H9 (cell line): ENCODE data around the gene EXOC3. TPM values are rescaled to one million over a fixed set of nuclear protein-coding genes. Genes with fewer than 3 reads are reported as not detected.

Experiments used
- DNase-seq: peaks from one replicate; pipeline ENCODE4 v3.0.0-alpha.2; 2017
- H2AFZ ChIP-seq: one replicate; pipeline ENCODE4 v1.6.1; 2013; ENCODE audit warnings: mild to moderate bottlenecking, low read length, control low read depth, moderate library complexity
- H2AK5ac ChIP-seq: 2 replicates; pipeline ENCODE4 v1.6.1; 2013; ENCODE audit warnings: low read length, control low read depth, mixed read lengths; ENCODE audit not compliant: insufficient read length
- H2BK120ac ChIP-seq: one replicate; pipeline ENCODE4 v1.6.1; 2013; ENCODE audit warnings: low read depth, mild to moderate bottlenecking, low read length, control low read depth, inconsistent platforms; ENCODE audit not compliant: poor library complexity, severe bottlenecking
- H2BK12ac ChIP-seq: 2 replicates; pipeline ENCODE4 v1.6.1; 2013; ENCODE audit warnings: low read length, control low read depth, mixed read lengths, low read depth; ENCODE audit not compliant: insufficient read length
- H2BK15ac ChIP-seq: 2 replicates; pipeline ENCODE4 v1.6.1; 2013; ENCODE audit warnings: low read depth, low read length, control low read depth
- H2BK20ac ChIP-seq: one replicate; pipeline ENCODE4 v1.6.1; 2013; ENCODE audit warnings: low read depth, mild to moderate bottlenecking, low read length, control low read depth, inconsistent platforms; ENCODE audit not compliant: poor library complexity, severe bottlenecking
- H2BK5ac ChIP-seq: 2 replicates; pipeline ENCODE4 v1.6.1; 2013; ENCODE audit warnings: low read length, control low read depth, mixed read lengths; ENCODE audit not compliant: insufficient read length
- H3K14ac ChIP-seq: 2 replicates; pipeline ENCODE4 v1.6.1; 2013; ENCODE audit warnings: low read length, control low read depth; ENCODE audit not compliant: insufficient read depth
- H3K18ac ChIP-seq: 2 replicates; pipeline ENCODE4 v1.6.1; 2013; ENCODE audit warnings: low read depth, mild to moderate bottlenecking, mixed read lengths, low read length, control low read depth; ENCODE audit not compliant: insufficient read length
- H3K23ac ChIP-seq: 2 replicates; pipeline ENCODE4 v1.6.1; 2013; ENCODE audit warnings: low read length, control low read depth, mixed read lengths, low read depth; ENCODE audit not compliant: insufficient read length
- H3K23me2 ChIP-seq: 2 replicates; pipeline ENCODE4 v1.6.1; 2013; ENCODE audit warnings: low read depth, mild to moderate bottlenecking, mixed read lengths, low read length, control low read depth; ENCODE audit not compliant: insufficient read length, poor library complexity, severe bottlenecking
- H3K27ac ChIP-seq: 2 replicates; pipeline ENCODE4 v1.5.1; 2013; ENCODE audit warnings: low read length, control low read depth, mixed read lengths, low read depth; ENCODE audit not compliant: insufficient read length
- H3K27me3 ChIP-seq: 2 replicates; pipeline ENCODE4 v1.6.1; 2013; ENCODE audit warnings: low read length, control low read depth, inconsistent platforms; ENCODE audit not compliant: insufficient read depth
- H3K4ac ChIP-seq: 2 replicates; pipeline ENCODE4 v1.6.1; 2013; ENCODE audit warnings: low read depth, mild to moderate bottlenecking, control low read depth, inconsistent platforms, low read length, moderate library complexity
- H3K4me1 ChIP-seq: 2 replicates; pipeline ENCODE4 v1.6.1; 2013; ENCODE audit warnings: low read length, control low read depth, inconsistent platforms; ENCODE audit not compliant: insufficient read depth
- H3K4me2 ChIP-seq: 2 replicates; pipeline ENCODE4 v1.6.1; 2013; ENCODE audit warnings: low read length, control low read depth, mixed read lengths; ENCODE audit not compliant: insufficient read length, insufficient read depth
- H3K56ac ChIP-seq: 2 replicates; pipeline ENCODE4 v1.6.1; 2013; ENCODE audit warnings: low read depth, mild to moderate bottlenecking, mixed read lengths, low read length, control low read depth; ENCODE audit not compliant: insufficient read length
- H3K79me1 ChIP-seq: 2 replicates; pipeline ENCODE4 v1.6.1; 2013; ENCODE audit warnings: low read depth, mild to moderate bottlenecking, moderate library complexity, low read length, control low read depth, inconsistent platforms; ENCODE audit not compliant: insufficient read depth, poor library complexity, severe bottlenecking
- H3K79me2 ChIP-seq: 2 replicates; pipeline ENCODE4 v1.6.1; 2013; ENCODE audit warnings: low read length, control low read depth, inconsistent platforms; ENCODE audit not compliant: insufficient read depth
- H3K9ac ChIP-seq: 2 replicates; pipeline ENCODE4 v1.6.1; 2013; ENCODE audit warnings: low read length, control low read depth, mixed read lengths; ENCODE audit not compliant: insufficient read length; ENCODE audit errors: extremely low read depth
- H3K9me3 ChIP-seq: one replicate; pipeline ENCODE4 v1.6.1; 2013; ENCODE audit warnings: low read depth, low read length, inconsistent platforms; ENCODE audit not compliant: control insufficient read depth
- H3T11ph ChIP-seq: one replicate; pipeline ENCODE4 v1.6.1; 2013; ENCODE audit warnings: mild to moderate bottlenecking, low read length, control low read depth, inconsistent platforms
- H4K20me1 ChIP-seq: one replicate; pipeline ENCODE4 v1.6.1; 2013; ENCODE audit not compliant: control insufficient read depth, insufficient read length, insufficient read depth
- H4K5ac ChIP-seq: 2 replicates; pipeline ENCODE4 v1.6.1; 2013; ENCODE audit warnings: low read depth, mild to moderate bottlenecking, mixed read lengths, low read length, control low read depth; ENCODE audit not compliant: insufficient read length
- H4K8ac ChIP-seq: replicated peaks from 2 replicates; pipeline ENCODE4 v1.6.1; 2013; ENCODE audit warnings: low read length, control low read depth, mixed read lengths, low read depth; ENCODE audit not compliant: insufficient read length
- H4K91ac ChIP-seq: 2 replicates; pipeline ENCODE4 v1.6.1; 2013; ENCODE audit warnings: low read depth, mild to moderate bottlenecking, moderate library complexity, mixed read lengths, low read length, control low read depth; ENCODE audit not compliant: insufficient read length
- H3K27ac Mint-ChIP-seq, 3 experiments: 2 replicates in 2 of 3; 3 replicates in 1 of 3; pipeline ENCODE4 v1.8.0; 2020 to 2021; ENCODE audit warnings: mixed read lengths in 3 of 3, mild to moderate bottlenecking in 1 of 3, moderate library complexity in 1 of 3
- H3K27me3 Mint-ChIP-seq: 2 replicates; pipeline ENCODE4 v1.8.0; 2021; ENCODE audit warnings: low read depth, mild to moderate bottlenecking, moderate library complexity, mixed read lengths
- H3K36me3 Mint-ChIP-seq, 3 experiments: 2 replicates in 2 of 3; 3 replicates in 1 of 3; pipeline ENCODE4 v1.8.0; 2020 to 2021; ENCODE audit warnings: low read depth in 3 of 3, mixed read lengths in 3 of 3; ENCODE audit not compliant: insufficient read depth in 1 of 3
- H3K4me1 Mint-ChIP-seq, 2 experiments: 2 replicates each; pipeline ENCODE4 v1.8.0; 2020; ENCODE audit warnings: mixed read lengths in 2 of 2
- H3K4me3 Mint-ChIP-seq, 2 experiments: 2 replicates in 1 of 2; 3 replicates in 1 of 2; pipeline ENCODE4 v1.8.0; 2020 to 2021; ENCODE audit warnings: mild to moderate bottlenecking in 2 of 2, mixed read lengths in 2 of 2, moderate library complexity in 1 of 2
- H3K9me3 Mint-ChIP-seq, 2 experiments: 2 replicates in 1 of 2; 3 replicates in 1 of 2; pipeline ENCODE4 v1.8.0; 2020; ENCODE audit warnings: mild to moderate bottlenecking in 2 of 2, mixed read lengths in 2 of 2, moderate library complexity in 1 of 2
- CTCF ChIP-seq: fragments of 200-600 bp; sonication (generic); conservative IDR thresholded peaks from 3 replicates; pipeline ENCODE4 v1.8.0; 2021; ENCODE audit warnings: antibody characterized with exemption, mild to moderate bottlenecking
- WGBS: extraction: QIAGEN DNeasy Blood & Tissue Kit; methylation state at CpG from one replicate; pipeline ENCODE4 v1.1.7; 2013; ENCODE audit warnings: missing lambda C conversion rate, low lambda C conversion rate, mixed read lengths; ENCODE audit not compliant: insufficient read length; ENCODE audit errors: extremely low coverage; 5-methylcytosine and 5-hydroxymethylcytosine counted together
- total RNA-seq: library from RNA; stranded (reverse); gene quantifications from 2 replicates; pipeline ENCODE4 v1.2.1, GENCODE V29; 2021

Gene EXOC3
- total RNA-seq, 1 experiment from 2014 or later = 36.7 TPM

- WGBS = no CpG with 5 or more reads among the region's 26 CpGs
- no peaks in the 10 kb centered on the region for H3K9me3 Mint-ChIP-seq
- no peak for DNase-seq
Measured at GRCh38 chr5:434443-435146, 8.4 kb upstream of the EXOC3 start.

More at GRCh38 chr5:434443-435146, 8.4 kb upstream of the EXOC3 start:
- Histone ChIP-seq H2BK15ac (no peak overlapping the region), H3K23ac (no peak overlapping the region), H3K9ac (no peak overlapping the region), H3K4me1 (no peaks in the 10 kb centered on the region), H3K79me2 (no peaks in the 10 kb centered on the region), H4K20me1 (no peaks in the 10 kb centered on the region), H3K79me1 (no peaks in the 10 kb centered on the region), H2BK120ac (no peak overlapping the region), H2AFZ (no peak overlapping the region), H3K9me3 (no peaks in the 10 kb centered on the region), H2BK5ac (no peak overlapping the region), H3K27me3 (no peaks in the 10 kb centered on the region), H3K27ac (no peak overlapping the region), H4K91ac (no peak overlapping the region), H3K4me2 (no peak overlapping the region), H2BK12ac (no peak overlapping the region), H2AK5ac (no peak overlapping the region), H3T11ph (no peak overlapping the region), H3K4ac (no peak overlapping the region), H4K5ac (no peak overlapping the region), H4K8ac (no peak overlapping the region), H3K23me2 (no peaks in the 10 kb centered on the region), H3K56ac (no peak overlapping the region), H3K14ac (no peak overlapping the region; the same call in 1 of the 2 replicates), H3K18ac (no peak overlapping the region), H2BK20ac (no peak overlapping the region)
- Mint-ChIP-seq H3K36me3 (no peaks in the 10 kb centered on the region; a peak in 1 of 7 replicates), H3K27ac (no peak overlapping the region; a peak in 1 of 7 replicates), H3K4me3 (no peak overlapping the region), H3K27me3 (peaks cover 17% of the 10 kb centered on the region), H3K4me1 (peaks cover 0 to 2% of the 10 kb centered on the region in 2 experiments; a peak in 2 of 4 replicates)
- no peak for TF ChIP-seq CTCF
